IPS-20b (cell line): ENCODE data around the gene POM121L2.

Source experiments
- H3K27ac ChIP-seq: one replicate; pipeline ENCODE4 v1.5.1; 2013; ENCODE audit warnings: low read length
- H3K27me3 ChIP-seq: 2 replicates; pipeline ENCODE4 v1.6.1; 2013; ENCODE audit warnings: mild to moderate bottlenecking, low read length, inconsistent platforms; ENCODE audit not compliant: insufficient read depth
- H3K36me3 ChIP-seq: 2 replicates; pipeline ENCODE4 v1.6.1; 2013; ENCODE audit warnings: low read depth, mild to moderate bottlenecking, inconsistent platforms, low read length, moderate library complexity; ENCODE audit not compliant: insufficient read depth
- H3K4me1 ChIP-seq: 2 replicates; pipeline ENCODE4 v1.6.1; 2013; ENCODE audit warnings: mild to moderate bottlenecking, control low read depth, inconsistent platforms, low read length, moderate library complexity; ENCODE audit not compliant: insufficient read depth
- H3K4me3 ChIP-seq: 2 replicates; pipeline ENCODE4 v1.5.1; 2013; ENCODE audit warnings: mild to moderate bottlenecking, low read length, inconsistent platforms
- H3K9ac ChIP-seq: 2 replicates; pipeline ENCODE4 v1.6.1; 2013; ENCODE audit warnings: low read depth, mild to moderate bottlenecking, inconsistent platforms, low read length, moderate library complexity
- H3K9me3 ChIP-seq: 2 replicates; pipeline ENCODE4 v1.6.1; 2013; ENCODE audit warnings: mild to moderate bottlenecking, low read depth, low read length, inconsistent platforms; ENCODE audit not compliant: insufficient read depth

POM121L2 gene

GRCh38 chr6:27314046-27314445 is 2.0 kb upstream of the POM121L2 start:
- Histone ChIP-seq H3K27me3 (peaks cover 46% of the 10 kb centered on the region), H3K27ac (no peak overlapping the region), H3K4me1 (no peaks in the 10 kb centered on the region), H3K9me3 (peaks cover 3% of the 10 kb centered on the region; the same call in 1 of the 2 replicates), H3K4me3 (no peak overlapping the region), H3K36me3 (no peaks in the 10 kb centered on the region), H3K9ac (no peak overlapping the region)

- H3K27ac ChIP-seq = no peak overlapping the region
- no peak overlapping the region for H3K9ac ChIP-seq
- peak overlapping the region; percentile 80 for H3K4me3 ChIP-seq
- peaks cover 3% of the 10 kb centered on the region; the same call in 1 of the 2 replicates for H3K9me3 ChIP-seq
- H3K36me3 ChIP-seq = no peaks in the 10 kb centered on the region
- H3K4me1 ChIP-seq = no peaks in the 10 kb centered on the region
- H3K27me3 ChIP-seq = peaks cover 57% of the 10 kb centered on the region
These were observed 838 bp upstream of the POM121L2 start for GRCh38 chr6:27312950-27313271.

- Histone ChIP-seq H3K9ac (no peak overlapping the region), H3K4me3 (peak overlapping the region; percentile 80), H3K4me1 (no peaks in the 10 kb centered on the region), H3K9me3 (peaks cover 3% of the 10 kb centered on the region; the same call in 1 of the 2 replicates), H3K27me3 (peaks cover 67% of the 10 kb centered on the region), H3K36me3 (no peaks in the 10 kb centered on the region), H3K27ac (no peak overlapping the region)
These were observed 297 bp downstream of the POM121L2 start for GRCh38 chr6:27311806-27312145.

GRCh38 chr6:27303613-27304272 is 8.3 kb downstream of the POM121L2 start:
- no peaks in the 10 kb centered on the region for H3K4me1 ChIP-seq
- H3K4me3 ChIP-seq = no peak overlapping the region
- no peaks in the 10 kb centered on the region for H3K36me3 ChIP-seq
- H3K27ac ChIP-seq = no peak overlapping the region
- peaks cover 26% of the 10 kb centered on the region for H3K27me3 ChIP-seq
- H3K9ac ChIP-seq = no peak overlapping the region
- no peaks in the 10 kb centered on the region for H3K9me3 ChIP-seq

- Histone ChIP-seq H3K4me1 (peaks cover 9% of the 10 kb centered on the region; the same call in 1 of the 2 replicates), H3K9me3 (no peaks in the 10 kb centered on the region), H3K36me3 (no peaks in the 10 kb centered on the region), H3K9ac (peak overlapping the region; percentile 59; the same call in 1 of the 2 replicates), H3K4me3 (peak overlapping the region; percentile 83), H3K27ac (no peak overlapping the region), H3K27me3 (peaks cover 55% of the 10 kb centered on the region)
These were observed 14.0 kb downstream of the POM121L2 start for GRCh38 chr6:27297857-27298730.

GRCh38 chr6:27297484-27297856 is 14.6 kb downstream of the POM121L2 start:
- peaks cover 61% of the 10 kb centered on the region for H3K27me3 ChIP-seq
- no peak overlapping the region for H3K27ac ChIP-seq
- peak overlapping the region; percentile 59; the same call in 1 of the 2 replicates for H3K9ac ChIP-seq
- peaks cover 9% of the 10 kb centered on the region; the same call in 1 of the 2 replicates for H3K4me1 ChIP-seq
- no peaks in the 10 kb centered on the region for H3K36me3 ChIP-seq
- peak overlapping the region; percentile 83 for H3K4me3 ChIP-seq
- H3K9me3 ChIP-seq = no peaks in the 10 kb centered on the region

- no peak overlapping the region for H3K27ac ChIP-seq
- peaks cover 73% of the 10 kb centered on the region for H3K27me3 ChIP-seq
- H3K4me3 ChIP-seq = peak overlapping the region; percentile 83
- peaks cover 9% of the 10 kb centered on the region; the same call in 1 of the 2 replicates for H3K4me1 ChIP-seq
- H3K9ac ChIP-seq = peak overlapping the region; percentile 17; the same call in 1 of the 2 replicates
- H3K9me3 ChIP-seq = no peaks in the 10 kb centered on the region
- H3K36me3 ChIP-seq = no peaks in the 10 kb centered on the region
These were observed 15.8 kb downstream of the POM121L2 start for GRCh38 chr6:27296106-27296783.

- no peaks in the 10 kb centered on the region for H3K36me3 ChIP-seq
- H3K27me3 ChIP-seq = peaks cover 81% of the 10 kb centered on the region
- H3K4me3 ChIP-seq = peak overlapping the region; percentile 83
- H3K27ac ChIP-seq = no peak overlapping the region
- H3K9me3 ChIP-seq = no peaks in the 10 kb centered on the region
- peaks cover 9% of the 10 kb centered on the region; the same call in 1 of the 2 replicates for H3K4me1 ChIP-seq
- peak overlapping the region; percentile 17; the same call in 1 of the 2 replicates for H3K9ac ChIP-seq
These were observed 16.6 kb downstream of the POM121L2 start for GRCh38 chr6:27295301-27296079.

- H3K9ac ChIP-seq = no peak overlapping the region
- H3K4me3 ChIP-seq = peak overlapping the region; percentile 83
- H3K9me3 ChIP-seq = no peaks in the 10 kb centered on the region
- H3K36me3 ChIP-seq = no peaks in the 10 kb centered on the region
- H3K27ac ChIP-seq = no peak overlapping the region
- peaks cover 13% of the 10 kb centered on the region; the same call in 1 of the 2 replicates for H3K4me1 ChIP-seq
- peaks cover 89% of the 10 kb centered on the region for H3K27me3 ChIP-seq
These were observed 17.7 kb downstream of the POM121L2 start for GRCh38 chr6:27294409-27294808.

GRCh38 chr6:27293436-27294098 is 18.5 kb downstream of the POM121L2 start:
- H3K27ac ChIP-seq = no peak overlapping the region
- peaks cover 16% of the 10 kb centered on the region for H3K4me1 ChIP-seq
- H3K9me3 ChIP-seq = no peaks in the 10 kb centered on the region
- H3K27me3 ChIP-seq = peaks cover 96% of the 10 kb centered on the region
- no peak overlapping the region for H3K9ac ChIP-seq
- H3K36me3 ChIP-seq = no peaks in the 10 kb centered on the region
- peak overlapping the region; percentile 71 for H3K4me3 ChIP-seq

- Histone ChIP-seq H3K27me3 (peaks cover 98% of the 10 kb centered on the region), H3K36me3 (no peaks in the 10 kb centered on the region), H3K4me3 (peak overlapping the region; percentile 79), H3K27ac (no peak overlapping the region), H3K9ac (no peak overlapping the region; the same call in 1 of the 2 replicates), H3K4me1 (peaks cover 7% of the 10 kb centered on the region), H3K9me3 (no peaks in the 10 kb centered on the region)
These were observed 21.2 kb downstream of the POM121L2 start for GRCh38 chr6:27290850-27291208.
